Activated T-cell treated with anti-CD3 and anti-CD28 coated beads, Interleukin-2, amount 50 U/mL, for 1 hour (primary cell): ENCODE results near the gene TXNDC17.
"Not testable (repeated sequence)": the region's sequence is repeated elsewhere in the genome, so short reads cannot be mapped to it uniquely, and the experiment has no call there.

Experiments used
- DNase-seq: peaks from one replicate; pipeline ENCODE4 v3.0.0-alpha.2; 2020

TXNDC17 gene

DNA sequence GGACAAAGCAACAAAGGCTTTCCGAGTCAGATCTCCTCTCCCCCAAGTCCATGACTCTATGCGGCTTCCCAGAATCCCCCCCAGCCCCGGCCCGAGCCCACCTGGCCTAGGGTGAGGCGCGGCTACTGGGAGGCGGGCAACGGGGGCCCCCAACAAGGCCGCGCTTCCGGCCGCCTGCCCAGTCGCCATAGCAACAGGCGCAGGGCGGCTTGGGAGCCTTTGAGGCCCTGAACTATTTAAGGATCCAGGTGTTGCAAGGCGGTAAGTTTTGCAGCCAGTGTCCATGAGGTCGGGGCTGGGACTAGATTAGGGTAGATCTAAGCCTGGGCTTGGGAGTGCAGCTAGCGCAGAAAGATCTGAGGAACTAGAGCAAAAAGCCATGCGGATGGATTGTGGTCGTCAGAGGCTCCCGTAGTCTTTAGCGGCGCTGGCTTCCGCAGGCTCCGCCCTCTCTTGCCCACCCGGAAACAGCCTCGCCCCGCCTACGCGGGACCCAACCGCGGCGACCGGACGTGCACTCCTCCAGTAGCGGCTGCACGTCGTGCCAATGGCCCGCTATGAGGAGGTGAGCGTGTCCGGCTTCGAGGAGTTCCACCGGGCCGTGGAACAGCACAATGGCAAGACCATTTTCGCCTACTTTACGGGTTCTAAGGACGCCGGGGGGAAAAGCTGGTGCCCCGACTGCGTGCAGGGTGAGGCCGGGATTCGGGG is at the start of gene TXNDC17, which contains the start of gene KIAA0753:
Gene TXNDC17, plus strand, starts transcription at position 525 of the 711 bp plus-strand sequence. Its CDS starts 23 bp downstream, at position 548.
Gene KIAA0753, minus strand, starts transcription at position 176 of the 711 bp plus-strand sequence. CDS start 5,608 bp downstream, outside the sequence.
- DNase-seq = peak; percentile 88

DNA sequence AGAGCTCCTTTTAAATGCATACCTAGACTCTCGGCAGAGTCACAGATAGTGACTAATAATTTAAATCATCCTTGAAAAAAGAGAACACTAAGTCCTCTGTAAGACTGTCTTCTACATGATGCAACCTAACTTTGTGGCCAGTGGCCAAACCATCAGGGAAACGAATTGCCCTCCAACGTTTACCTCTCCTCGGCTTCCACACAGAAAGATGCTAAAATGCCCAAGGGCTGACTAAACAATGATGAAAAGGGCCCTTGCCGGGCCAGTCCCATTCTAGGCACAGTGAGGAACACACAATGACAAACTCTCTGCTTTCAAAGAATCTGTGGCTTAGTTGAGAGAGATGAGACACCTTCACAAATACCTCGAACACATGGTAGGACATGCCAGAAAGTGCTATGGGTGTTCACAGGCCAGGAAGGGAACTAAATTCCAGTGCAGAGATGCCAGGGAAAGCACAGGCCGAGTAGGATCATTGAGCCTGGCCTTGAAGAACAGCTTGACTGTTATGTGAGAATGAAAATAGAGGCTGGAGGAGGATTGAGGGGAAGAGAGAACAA is 49.2 kb upstream of the TXNDC17 start:
- no peak for DNase-seq

DNA sequence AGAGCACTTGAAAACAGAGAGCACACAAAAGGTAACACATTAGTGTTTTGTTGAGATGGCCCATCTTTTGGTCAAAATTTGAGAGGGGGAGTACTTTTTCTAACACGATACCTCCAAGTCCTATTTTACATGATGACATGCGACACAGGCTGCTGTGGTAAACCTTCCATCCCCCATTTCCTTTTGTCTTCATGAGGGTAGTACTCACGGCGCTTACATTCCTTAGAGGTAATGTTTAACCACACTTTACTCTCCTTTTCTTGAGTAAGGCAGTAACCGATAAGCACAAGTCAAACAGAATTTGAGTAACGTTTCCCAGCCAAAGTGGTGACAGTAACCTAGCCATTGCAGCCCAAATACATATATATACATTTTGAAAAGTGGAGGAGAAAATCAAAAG is 48.7 kb upstream of the TXNDC17 start:
- no peak for DNase-seq

DNA sequence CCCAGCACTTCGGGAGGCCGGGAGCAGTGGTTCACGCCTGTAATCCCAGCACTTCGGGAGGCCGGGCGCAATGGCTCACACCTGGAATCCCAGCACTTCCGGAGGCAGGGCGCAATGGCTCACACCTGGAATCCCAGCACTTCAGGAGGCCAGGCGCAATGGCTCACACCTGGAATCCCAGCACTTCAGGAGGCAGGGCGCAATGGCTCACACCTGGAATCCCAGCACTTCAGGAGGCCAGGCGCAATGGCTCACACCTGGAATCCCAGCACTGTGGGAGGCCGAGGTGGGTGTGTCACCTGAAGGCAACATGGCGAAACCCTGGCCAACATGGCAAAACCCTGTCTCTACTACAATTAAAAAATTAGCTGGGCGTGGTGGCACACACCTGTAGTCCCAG is 47.5 kb upstream of the TXNDC17 start:
- not testable (repeated sequence) for DNase-seq

DNA sequence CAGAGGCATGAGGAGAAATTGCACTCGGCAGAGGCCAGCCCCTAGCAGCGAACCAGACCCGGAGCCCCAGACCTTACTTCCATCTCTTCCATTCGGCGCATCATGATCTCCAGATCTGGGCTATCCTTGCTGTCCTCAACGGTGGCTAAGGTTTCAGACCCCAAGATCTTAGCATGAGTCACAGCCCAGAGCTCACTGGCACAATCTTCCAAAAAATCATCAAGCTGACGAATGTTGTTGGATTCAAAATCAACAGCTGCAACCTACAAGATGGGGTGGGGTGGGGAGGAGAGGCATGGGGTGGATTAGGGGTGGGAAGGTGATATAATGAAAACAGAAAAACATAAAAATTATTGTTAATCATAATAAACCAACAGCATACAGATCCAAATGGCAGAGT is 44.8 kb upstream of the TXNDC17 start:
- no peak for DNase-seq

DNA sequence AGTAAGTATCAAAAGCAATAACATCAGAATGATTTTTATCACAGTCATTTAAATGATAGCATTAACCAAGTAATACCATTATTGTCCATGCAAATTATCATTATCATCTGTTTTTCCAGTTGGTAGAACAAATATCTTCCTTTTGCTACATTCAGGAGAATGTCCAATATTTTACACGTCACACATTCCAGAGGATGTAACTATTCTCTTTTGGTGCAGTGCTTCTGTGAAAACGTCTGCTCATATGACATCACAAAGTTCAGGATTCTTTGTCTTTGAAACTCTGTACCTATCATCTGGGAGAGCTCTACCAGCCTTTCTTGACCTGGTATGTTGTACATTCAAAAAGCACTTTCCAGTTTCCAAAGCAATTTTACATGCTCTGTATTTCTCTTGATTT is 44.3 kb upstream of the TXNDC17 start:
- no peak for DNase-seq

DNA sequence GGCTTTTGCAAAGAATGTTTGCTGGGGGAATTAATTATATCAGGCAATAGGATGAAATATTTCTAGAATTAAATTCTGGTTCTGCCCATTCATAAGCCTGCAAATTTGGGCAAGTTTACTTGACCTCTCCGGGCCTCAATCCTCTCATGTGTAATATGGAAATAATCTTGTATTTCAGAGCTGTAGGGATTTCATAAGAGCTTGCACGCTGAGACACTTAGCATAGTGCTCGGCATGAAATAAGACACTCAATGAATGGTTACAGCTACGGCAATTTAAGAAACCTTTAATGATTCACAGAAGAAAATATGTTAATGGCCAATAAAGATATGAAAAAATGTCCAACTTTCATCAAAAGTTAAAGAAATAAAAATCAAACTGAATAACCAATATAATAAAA is 43.9 kb upstream of the TXNDC17 start:
- DNase-seq = no peak

DNA sequence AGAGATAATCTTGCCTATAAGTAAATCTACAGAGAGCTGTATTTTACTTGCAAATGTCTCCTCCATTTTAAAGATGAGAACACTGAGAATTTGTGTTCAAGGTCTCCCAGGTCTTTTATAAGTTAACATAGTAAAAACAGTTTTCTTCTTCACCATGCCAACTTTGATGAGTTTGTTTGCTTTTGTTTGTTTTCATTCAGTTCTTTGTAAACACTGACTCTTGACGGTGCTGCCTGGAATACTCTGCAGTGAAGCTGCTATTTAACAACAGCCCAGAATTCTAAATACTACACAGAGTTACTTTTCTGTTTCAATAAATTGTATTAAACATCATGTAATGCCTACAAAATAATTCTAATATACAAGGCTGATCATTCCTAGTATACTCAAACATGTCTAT is 43.1 kb upstream of the TXNDC17 start:
- DNase-seq = no peak

DNA sequence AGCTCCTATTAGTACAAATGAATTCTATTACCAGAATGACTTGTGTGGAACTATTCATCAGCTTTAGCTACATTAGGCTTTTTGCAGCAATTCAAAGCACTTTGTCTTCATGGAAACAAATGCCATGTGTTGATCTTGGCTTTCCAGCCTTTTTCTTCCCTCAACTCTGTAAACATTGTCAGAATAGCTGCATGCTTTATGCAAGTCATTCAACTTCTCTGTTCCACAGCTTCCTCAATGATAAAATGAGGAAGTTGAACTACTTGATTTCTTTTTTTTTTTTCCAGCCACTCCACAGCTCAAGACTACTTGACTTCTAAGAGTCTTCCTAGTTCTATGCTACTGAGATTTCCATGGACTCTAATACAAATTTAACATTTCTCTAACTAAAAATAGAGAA is 41.5 kb upstream of the TXNDC17 start:
- no peak for DNase-seq

DNA sequence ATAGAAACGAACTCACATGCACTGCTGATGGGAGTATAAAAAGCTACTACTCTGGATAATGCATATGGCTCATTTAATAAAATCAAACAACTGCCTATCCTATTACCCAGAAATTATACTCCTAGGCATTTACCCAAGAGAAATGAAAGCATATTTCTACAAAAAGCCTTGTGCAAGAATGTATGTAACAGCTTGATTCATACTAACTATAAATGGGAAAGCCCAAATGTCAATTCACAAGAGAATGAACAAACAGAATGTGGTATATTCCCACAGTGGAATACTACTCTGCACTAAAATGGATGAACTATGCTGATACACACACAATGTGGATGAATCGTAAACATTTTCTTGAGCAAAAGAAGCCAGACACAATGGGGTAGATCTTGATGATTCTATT is 38.7 kb upstream of the TXNDC17 start:
- DNase-seq = no peak

DNA sequence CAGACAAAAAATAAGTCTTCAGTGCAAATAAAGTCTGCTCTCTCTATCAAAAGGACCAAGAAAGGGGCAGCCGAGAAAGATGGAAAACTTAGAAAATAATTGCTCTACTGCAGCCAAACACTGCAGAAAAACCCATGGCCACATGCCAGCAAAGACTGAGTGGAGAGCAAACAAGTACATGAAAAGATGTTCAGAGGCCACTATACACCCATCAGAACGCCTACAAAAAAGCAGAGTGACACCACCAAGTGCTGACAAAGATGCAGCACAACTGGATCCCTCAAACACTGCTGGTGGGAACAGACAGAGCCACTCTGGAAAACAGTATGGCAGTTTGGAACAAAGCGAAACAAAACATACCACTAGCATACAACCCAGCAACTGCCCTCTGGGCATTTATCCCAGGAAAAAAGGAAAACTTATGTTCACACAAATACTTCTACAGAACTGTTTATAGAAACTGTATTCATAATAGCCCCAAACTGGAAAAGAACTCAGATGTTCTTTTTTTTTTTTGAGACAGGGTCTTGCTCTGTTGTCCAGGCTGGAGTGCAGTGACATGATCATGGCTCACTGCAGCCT is 37.0 kb upstream of the TXNDC17 start:
- DNase-seq = no peak

DNA sequence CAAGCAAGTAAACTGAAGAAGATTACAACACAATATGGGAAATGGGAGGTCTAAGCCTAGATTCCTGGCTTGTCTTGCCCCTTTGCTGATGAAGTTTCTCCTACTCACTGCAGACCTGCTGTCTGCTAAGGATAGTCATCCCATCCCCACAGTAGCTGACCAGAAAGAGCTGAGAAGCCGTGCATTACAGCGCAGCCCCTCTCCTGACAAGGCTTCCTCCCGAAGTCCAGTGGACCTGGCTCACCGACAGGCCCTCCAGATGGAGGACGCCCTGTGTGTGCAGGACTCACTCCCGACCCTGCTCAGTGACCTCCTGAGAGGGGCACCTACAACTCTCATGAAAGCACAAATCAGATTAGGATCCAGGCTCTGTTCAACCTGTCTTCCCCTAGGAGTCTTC is 35.7 kb upstream of the TXNDC17 start:
- no peak for DNase-seq

DNA sequence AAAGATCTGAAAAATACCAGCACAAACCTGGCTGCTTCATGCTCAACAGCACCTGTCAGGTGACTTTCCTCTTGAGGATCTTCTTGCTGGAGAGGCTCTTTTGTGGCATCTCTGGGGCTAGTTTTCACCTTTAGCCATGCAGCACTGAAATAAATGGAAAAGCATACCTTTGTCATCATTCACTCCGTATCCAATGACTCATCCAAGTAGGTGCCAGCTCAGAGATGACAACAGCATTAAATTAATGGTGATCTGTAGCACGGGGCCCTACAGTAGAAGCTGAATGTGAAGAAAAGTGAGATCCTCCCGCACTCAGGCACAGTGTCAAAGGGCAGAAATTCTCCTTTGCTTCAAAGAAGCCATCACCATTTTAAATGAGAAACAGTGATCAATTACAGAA is 32.5 kb upstream of the TXNDC17 start:
- no peak for DNase-seq

DNA sequence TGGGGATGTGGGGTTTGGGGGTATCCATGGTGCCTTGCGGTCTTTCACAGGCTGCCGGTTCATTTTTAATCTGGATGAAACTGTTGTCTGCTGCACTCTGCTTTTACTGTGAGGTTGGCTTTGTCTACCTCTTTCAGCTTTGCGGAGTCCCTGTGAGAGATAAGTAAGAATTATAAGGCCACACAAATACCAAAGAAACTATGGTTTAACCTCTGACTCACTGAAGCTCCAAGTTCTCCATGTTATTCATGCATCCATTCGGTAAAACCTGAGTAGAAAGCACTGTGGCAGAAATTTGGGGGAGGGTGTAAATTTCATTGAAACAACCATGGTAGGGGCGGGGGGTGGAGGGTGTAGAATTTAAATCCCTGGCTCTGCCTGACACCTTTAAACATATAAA is 30.8 kb upstream of the TXNDC17 start:
- DNase-seq = no peak

DNA sequence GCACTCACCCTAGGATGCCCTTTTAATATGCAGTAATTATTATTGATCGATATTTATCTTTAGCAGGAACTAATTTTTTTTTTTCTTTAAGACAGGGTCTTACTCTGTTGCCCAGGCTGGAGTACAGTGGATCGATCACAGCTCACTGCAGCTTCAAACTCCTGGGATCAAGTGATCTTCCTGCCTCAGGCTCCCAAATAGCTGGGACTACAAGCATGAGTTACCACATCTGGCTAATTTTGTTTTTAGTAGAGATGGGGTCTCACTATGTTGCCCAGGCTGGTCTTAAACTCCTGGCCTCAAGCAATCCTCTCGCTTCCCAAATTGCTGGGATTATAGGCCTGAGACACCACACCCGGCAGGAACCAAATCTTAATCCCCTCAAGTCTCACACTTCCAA is 29.6 kb upstream of the TXNDC17 start:
- no peak for DNase-seq

DNA sequence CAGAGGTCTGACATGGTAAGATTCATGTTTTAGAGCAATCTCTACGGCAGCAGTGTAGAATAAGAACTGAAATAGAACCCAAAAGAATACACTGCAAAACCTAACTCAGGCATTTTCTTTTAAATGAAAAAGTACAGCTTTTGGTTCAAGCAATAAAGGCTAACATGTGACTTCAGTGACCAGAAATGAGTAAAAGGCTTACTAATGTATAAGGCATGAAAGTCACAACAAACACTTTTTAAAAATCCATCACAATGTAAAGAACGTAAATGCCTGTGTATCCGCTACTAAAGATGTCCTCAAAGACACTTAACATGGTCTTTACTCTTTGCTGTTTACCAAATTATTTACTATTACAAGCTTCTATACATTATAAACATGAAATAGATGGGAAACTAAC is 16.9 kb upstream of the TXNDC17 start:
- DNase-seq = no peak

DNA sequence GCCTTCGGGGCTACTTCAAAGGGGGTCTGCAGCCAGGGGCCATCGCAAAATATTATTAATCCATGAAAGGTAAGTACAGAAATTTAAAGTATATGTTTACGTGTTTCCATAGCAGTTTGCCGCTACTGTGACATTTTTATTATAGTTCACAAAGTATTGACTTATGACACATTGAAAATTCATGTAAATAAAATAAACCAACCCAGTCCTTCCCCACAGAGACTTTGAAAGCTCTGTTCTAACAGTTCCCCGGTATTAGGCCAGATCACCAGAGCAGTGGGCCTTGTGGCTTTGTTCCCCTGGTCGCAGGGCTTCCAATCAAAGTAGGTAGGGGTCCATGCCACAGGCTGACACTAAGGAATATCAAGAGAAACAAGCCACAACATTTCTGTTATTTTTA is 14.2 kb upstream of the TXNDC17 start:
- no peak for DNase-seq

DNA sequence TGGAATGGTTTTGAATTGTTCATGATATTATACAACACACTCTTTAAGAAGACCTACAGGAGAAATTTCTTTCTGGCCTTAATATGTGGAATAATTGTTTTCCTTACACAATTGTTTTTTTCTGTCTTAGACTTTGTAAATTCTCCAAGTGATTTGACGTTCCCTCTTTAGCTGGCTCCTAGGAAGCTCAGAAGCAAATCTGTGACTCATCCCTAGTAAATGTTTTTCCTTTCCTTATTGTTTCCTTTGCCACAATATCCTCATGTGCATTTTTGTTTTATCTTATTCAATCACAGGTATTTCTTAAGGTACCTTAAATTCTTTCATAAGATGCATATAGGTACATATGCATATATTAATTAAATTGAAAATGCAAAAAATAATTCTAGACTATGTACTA is 13.8 kb upstream of the TXNDC17 start:
- DNase-seq = no peak

DNA sequence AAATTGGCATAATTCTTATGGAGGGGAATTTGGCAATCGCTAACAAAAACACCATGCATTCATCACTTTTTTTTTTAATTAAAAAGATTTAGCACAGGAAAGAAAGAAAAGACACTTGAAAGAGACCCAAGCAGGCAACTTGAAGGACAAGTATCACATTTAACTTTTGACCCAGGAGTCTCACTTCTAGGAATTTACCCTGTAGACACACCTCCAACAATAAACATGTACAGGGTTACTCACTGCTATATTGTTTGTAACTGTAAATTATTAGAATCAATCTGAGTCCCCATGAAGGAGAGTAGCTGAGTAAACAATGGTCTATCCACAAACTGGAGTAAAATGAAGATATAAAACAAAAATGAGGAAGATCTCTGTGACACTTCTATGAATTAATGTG is 10.5 kb upstream of the TXNDC17 start:
- DNase-seq = no peak

DNA sequence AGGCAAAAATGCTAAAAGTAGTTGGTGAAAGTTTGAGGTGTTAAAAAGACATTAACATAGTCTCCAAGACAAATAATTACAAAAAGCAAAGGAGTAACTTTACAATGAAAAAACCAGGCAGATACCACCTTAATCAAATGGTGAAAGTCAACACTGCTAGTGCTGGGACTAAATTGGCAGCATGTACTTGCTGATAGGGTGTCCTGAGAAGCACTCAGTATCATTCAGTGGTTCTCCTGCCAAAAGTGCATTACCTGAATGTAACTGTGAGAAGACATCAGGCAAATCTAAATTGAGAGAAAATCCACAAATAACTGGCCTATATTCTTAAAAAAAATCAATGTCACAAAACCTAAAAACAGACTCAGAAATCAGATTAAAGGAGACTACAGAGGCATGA is 8.3 kb upstream of the TXNDC17 start:
- DNase-seq = no peak

DNA sequence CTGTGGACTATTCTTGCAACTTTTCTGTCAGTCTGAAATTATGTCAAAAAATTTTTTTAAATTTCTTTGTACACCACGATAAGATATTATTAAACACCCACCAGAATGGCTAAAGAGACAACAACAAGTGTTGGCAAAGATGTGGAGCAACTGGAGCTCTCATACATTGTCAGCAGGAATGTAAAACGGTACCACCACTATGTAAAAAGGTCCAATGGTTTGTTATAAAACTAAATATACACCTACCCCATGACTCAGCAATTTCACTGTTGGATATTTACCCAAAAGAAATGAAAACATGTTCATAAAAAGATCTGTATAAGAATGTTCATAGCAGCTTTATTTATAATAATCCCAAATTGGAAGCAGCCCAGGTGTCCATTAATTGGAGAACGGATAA is 7.6 kb upstream of the TXNDC17 start:
- no peak for DNase-seq

DNA sequence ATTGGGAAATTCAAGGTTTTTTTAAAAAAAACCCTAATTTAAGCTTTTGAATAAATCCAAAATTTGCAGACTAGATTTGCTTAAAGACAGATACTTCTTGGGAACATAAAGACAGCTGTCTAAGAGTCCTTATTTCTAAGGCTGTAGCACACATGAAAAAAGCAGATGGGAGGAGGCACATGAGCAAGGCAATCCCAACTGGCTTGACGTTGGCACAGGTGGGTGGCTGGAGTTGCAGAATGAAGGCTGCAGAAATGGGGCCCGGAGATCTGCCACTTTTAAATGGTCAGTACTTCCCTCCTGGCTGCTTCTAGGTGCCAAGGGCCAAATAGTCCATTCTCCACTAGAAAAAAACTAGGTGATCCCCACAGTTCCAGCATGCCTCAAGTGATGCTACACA is 4.8 kb upstream of the TXNDC17 start:
- DNase-seq = no peak

DNA sequence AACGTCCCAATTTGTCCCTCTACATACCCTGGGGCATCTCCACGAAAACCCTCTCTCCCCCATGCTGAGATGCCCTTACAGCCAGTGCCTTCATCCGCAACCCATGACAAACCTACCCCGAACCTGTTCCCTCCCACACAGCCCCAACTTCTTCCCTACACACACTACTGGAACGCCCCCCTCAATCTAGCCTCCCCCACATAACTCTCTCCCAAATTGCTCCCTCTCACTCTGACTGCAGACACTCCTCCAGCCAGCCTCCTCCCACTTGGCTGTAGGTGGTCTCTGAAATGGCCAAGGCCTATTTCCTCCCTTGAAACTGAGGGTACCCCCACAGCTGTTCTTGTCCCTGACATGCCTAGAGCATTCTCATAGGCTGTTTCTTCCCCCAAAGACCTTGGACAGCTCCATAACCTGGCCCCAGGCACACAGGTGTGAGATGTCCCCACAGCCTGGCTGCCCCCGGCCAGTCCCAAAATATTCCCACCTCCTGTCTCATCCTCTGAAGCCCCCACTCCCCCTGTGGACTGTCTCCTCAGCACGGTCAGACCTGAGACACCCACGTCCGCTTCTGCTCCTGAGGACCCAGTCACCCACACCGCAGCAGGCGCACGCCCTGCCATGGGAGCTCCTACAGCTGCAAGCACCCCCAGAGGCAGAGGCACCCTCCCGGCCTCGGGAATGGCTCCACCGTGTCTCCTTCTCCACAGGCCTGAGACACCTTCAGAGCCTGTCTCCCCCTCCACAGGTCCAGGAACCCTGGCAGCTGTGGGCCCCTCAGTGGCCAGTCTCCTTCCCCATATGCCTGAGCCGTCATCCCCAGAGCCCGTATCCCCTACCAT is 4.0 kb upstream of the TXNDC17 start:
- no peak for DNase-seq

DNA sequence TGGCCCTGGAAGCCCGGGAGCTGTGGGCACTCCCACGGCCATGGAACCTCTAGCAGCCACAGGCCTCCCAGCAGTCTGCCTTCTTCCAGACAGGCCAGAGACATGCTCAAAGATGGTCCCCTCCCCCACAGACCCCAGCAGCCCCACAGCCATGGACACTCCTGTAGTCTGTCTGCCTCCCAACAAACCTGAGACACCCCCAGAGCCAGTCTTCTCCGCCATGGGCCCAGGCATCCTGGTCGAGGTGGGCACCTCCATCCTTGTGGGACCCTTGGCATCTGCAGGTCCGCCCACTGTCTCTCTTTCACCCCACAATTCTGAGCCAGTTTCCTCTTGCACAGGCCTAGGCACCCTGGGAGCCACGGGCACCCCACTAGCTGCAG is 3.4 kb upstream of the TXNDC17 start:
- DNase-seq = no peak
